Measurements from ENCODE around the gene AKAP6. TPM values are rescaled to one million over a fixed set of nuclear protein-coding genes. Genes with fewer than 3 reads are reported as not detected.

AKAP6 gene
- total and polyA plus RNA-seq, 2 experiments from 2014 or later = 0.38 to 0.42 TPM

DNA sequence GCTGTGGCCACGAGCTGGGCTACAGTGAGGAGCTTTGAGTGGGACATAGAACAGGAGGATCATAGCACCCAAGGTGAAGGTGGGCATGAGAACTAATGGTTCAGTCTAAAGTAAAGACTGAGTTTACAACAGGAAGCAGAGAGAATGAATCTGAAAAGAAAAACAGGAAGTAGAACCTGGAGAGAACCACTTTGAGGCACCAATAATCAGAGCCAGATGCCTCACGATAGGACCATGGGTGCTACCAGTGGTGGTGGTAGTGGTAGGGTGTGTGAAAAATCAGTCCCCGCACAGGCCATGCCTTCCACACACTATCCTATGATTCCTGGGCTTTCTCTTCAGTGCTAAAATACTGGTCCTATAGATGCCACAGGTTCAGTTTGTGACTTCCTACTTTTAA is 293.6 kb downstream of the AKAP6 start:
- Mint-ChIP-seq H3K4me3 (no peak overlapping the region), H3K9me3 (no peaks in the 10 kb centered on the region), H3K36me3 (ENCODE audit: low read depth) (no peaks in the 10 kb centered on the region), H3K4me1 (peaks cover 3% of the 10 kb centered on the region; the same call in 2 of the 3 replicates), H3K27ac (no peak overlapping the region), H3K27me3 (ENCODE audit: insufficient read depth, low read depth, poor library complexity) (peaks cover 3% of the 10 kb centered on the region)
- Histone ChIP-seq H3K27ac (ENCODE audit: low read depth) (no peak overlapping the region), H4K20me1 (replicated peaks; ENCODE audit: insufficient read depth) (no peaks in the 10 kb centered on the region), H2AFZ (no peak overlapping the region), H3K4me3 (no peak overlapping the region), H3K4me1 (ENCODE audit: insufficient read depth) (peaks cover 3% of the 10 kb centered on the region), H3F3A (replicated peaks; ENCODE audit: low read depth) (no peaks in the 10 kb centered on the region), H3K27me3 (ENCODE audit: insufficient read depth) (no peaks in the 10 kb centered on the region), H3K36me3 (ENCODE audit: insufficient read depth) (no peaks in the 10 kb centered on the region), H3K9me2 (ENCODE audit: insufficient read depth) (no peaks in the 10 kb centered on the region), H3K4me2 (no peak overlapping the region), H3K79me2 (replicated peaks; ENCODE audit: insufficient read depth) (no peaks in the 10 kb centered on the region)
- no peak for TF ChIP-seq EZH2 (IDR thresholded peaks at IDR 0.05; ENCODE audit: low read depth, unreplicated experiment)
- TF ChIP-seq CREB1 (CRISPR knock-in tag; IDR thresholded peaks at IDR 0.05; ENCODE audit: low read depth) = no peak
- no peak for ATAC-seq
- DNase-seq (ENCODE audit: low spot score) = no peak

DNA sequence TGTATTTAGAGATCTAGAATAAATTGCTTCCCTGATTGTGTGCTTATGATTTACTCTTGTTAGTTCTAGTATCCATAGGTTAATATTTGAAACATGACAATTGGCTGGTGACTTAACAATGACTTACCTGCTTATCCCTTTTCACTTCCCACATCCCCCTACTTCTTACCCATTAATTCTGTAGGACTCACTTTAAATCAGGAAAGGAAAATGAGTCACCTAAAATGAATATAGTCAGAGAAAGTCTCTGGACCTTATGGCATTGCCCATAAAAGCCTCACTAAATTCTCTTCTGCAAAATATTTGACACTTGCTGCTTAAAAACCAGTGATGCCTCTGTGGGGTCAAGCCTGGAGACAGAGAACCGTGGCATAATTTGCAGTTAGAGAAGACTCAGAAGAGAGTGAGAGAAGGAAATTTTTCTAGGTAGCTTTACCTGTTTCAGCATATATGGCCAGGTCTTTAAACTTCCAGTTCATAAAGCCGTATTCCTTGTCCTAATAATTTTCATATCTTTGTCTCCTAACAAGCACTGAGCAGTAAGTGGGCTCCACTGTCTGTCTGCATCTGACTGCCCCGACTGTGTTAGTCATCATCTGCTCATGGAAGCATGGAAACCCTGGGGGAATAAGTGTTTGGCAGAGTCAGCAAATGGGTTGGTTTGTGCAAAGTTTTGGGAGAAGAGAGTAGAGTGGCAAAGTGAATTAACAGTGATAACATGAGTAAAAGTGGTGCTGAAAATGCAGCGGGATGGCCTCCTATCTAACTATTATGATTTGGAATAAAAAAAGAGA is 294.4 kb downstream of the AKAP6 start:
- Histone ChIP-seq H3K27ac (ENCODE audit: low read depth) (no peak overlapping the region), H2AFZ (no peak overlapping the region), H3K9me2 (ENCODE audit: insufficient read depth) (no peaks in the 10 kb centered on the region), H4K20me1 (replicated peaks; ENCODE audit: insufficient read depth) (no peaks in the 10 kb centered on the region), H3K27me3 (ENCODE audit: insufficient read depth) (no peaks in the 10 kb centered on the region), H3K79me2 (replicated peaks; ENCODE audit: insufficient read depth) (no peaks in the 10 kb centered on the region), H3K4me1 (ENCODE audit: insufficient read depth) (peaks cover 10% of the 10 kb centered on the region), H3K4me2 (no peak overlapping the region), H3F3A (replicated peaks; ENCODE audit: low read depth) (no peaks in the 10 kb centered on the region), H3K36me3 (ENCODE audit: insufficient read depth) (no peaks in the 10 kb centered on the region), H3K4me3 (no peak overlapping the region)
- H3K4me1 Mint-ChIP-seq = peaks cover 10% of the 10 kb centered on the region
- H3K4me3 Mint-ChIP-seq = no peak overlapping the region
- H3K27me3 Mint-ChIP-seq (ENCODE audit: insufficient read depth, low read depth, poor library complexity) = peaks cover 3% of the 10 kb centered on the region
- H3K27ac Mint-ChIP-seq = no peak overlapping the region
- DNase-seq (ENCODE audit: low spot score) (no peak), ATAC-seq (no peak)
- H3K9me3 Mint-ChIP-seq = no peaks in the 10 kb centered on the region
- H3K36me3 Mint-ChIP-seq (ENCODE audit: low read depth) = no peaks in the 10 kb centered on the region
- no peak for TF ChIP-seq ZNF331 (CRISPR knock-in tag; IDR thresholded peaks at IDR 0.05; ENCODE audit: low read depth)
- no peak for TF ChIP-seq EZH2phosphoT487 (IDR thresholded peaks at IDR 0.05; ENCODE audit: unreplicated experiment)
- no peak for TF ChIP-seq NANOG (IDR thresholded peaks at IDR 0.05; ENCODE audit: borderline replicate concordance)
- TF ChIP-seq, protein P1, sequence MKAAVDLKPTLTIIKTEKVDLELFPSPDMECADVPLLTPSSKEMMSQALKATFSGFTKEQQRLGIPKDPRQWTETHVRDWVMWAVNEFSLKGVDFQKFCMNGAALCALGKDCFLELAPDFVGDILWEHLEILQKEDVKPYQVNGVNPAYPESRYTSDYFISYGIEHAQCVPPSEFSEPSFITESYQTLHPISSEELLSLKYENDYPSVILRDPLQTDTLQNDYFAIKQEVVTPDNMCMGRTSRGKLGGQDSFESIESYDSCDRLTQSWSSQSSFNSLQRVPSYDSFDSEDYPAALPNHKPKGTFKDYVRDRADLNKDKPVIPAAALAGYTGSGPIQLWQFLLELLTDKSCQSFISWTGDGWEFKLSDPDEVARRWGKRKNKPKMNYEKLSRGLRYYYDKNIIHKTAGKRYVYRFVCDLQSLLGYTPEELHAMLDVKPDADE (IDR thresholded peaks at IDR 0.05) = no peak
- TF ChIP-seq JUNB (IDR thresholded peaks at IDR 0.05; ENCODE audit: unreplicated experiment) = no peak
- no peak for TF ChIP-seq ZNF114 (CRISPR knock-in tag; IDR thresholded peaks at IDR 0.05)
- TF ChIP-seq, protein P2, sequence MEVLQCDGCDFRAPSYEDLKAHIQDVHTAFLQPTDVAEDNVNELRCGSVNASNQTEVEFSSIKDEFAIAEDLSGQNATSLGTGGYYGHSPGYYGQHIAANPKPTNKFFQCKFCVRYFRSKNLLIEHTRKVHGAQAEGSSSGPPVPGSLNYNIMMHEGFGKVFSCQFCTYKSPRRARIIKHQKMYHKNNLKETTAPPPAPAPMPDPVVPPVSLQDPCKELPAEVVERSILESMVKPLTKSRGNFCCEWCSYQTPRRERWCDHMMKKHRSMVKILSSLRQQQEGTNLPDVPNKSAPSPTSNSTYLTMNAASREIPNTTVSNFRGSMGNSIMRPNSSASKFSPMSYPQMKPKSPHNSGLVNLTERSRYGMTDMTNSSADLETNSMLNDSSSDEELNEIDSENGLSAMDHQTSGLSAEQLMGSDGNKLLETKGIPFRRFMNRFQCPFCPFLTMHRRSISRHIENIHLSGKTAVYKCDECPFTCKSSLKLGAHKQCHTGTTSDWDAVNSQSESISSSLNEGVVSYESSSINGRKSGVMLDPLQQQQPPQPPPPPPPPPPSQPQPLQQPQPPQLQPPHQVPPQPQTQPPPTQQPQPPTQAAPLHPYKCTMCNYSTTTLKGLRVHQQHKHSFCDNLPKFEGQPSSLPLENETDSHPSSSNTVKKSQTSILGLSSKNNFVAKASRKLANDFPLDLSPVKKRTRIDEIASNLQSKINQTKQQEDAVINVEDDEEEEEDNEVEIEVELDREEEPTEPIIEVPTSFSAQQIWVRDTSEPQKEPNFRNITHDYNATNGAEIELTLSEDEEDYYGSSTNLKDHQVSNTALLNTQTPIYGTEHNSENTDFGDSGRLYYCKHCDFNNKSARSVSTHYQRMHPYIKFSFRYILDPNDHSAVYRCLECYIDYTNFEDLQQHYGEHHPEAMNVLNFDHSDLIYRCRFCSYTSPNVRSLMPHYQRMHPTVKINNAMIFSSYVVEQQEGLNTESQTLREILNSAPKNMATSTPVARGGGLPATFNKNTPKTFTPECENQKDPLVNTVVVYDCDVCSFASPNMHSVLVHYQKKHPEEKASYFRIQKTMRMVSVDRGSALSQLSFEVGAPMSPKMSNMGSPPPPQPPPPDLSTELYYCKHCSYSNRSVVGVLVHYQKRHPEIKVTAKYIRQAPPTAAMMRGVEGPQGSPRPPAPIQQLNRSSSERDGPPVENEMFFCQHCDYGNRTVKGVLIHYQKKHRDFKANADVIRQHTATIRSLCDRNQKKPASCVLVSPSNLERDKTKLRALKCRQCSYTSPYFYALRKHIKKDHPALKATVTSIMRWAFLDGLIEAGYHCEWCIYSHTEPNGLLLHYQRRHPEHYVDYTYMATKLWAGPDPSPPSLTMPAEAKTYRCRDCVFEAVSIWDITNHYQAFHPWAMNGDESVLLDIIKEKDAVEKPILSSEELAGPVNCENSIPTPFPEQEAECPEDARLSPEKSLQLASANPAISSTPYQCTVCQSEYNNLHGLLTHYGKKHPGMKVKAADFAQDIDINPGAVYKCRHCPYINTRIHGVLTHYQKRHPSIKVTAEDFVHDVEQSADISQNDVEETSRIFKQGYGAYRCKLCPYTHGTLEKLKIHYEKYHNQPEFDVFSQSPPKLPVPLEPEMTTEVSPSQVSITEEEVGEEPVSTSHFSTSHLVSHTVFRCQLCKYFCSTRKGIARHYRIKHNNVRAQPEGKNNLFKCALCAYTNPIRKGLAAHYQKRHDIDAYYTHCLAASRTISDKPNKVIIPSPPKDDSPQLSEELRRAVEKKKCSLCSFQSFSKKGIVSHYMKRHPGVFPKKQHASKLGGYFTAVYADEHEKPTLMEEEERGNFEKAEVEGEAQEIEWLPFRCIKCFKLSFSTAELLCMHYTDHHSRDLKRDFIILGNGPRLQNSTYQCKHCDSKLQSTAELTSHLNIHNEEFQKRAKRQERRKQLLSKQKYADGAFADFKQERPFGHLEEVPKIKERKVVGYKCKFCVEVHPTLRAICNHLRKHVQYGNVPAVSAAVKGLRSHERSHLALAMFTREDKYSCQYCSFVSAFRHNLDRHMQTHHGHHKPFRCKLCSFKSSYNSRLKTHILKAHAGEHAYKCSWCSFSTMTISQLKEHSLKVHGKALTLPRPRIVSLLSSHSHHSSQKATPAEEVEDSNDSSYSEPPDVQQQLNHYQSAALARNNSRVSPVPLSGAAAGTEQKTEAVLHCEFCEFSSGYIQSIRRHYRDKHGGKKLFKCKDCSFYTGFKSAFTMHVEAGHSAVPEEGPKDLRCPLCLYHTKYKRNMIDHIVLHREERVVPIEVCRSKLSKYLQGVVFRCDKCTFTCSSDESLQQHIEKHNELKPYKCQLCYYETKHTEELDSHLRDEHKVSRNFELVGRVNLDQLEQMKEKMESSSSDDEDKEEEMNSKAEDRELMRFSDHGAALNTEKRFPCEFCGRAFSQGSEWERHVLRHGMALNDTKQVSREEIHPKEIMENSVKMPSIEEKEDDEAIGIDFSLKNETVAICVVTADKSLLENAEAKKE (CRISPR knock-in tag; IDR thresholded peaks at IDR 0.05) = no peak
- no peak for TF ChIP-seq EZH2 (IDR thresholded peaks at IDR 0.05; ENCODE audit: low read depth, unreplicated experiment)
- TF ChIP-seq, protein P3, sequence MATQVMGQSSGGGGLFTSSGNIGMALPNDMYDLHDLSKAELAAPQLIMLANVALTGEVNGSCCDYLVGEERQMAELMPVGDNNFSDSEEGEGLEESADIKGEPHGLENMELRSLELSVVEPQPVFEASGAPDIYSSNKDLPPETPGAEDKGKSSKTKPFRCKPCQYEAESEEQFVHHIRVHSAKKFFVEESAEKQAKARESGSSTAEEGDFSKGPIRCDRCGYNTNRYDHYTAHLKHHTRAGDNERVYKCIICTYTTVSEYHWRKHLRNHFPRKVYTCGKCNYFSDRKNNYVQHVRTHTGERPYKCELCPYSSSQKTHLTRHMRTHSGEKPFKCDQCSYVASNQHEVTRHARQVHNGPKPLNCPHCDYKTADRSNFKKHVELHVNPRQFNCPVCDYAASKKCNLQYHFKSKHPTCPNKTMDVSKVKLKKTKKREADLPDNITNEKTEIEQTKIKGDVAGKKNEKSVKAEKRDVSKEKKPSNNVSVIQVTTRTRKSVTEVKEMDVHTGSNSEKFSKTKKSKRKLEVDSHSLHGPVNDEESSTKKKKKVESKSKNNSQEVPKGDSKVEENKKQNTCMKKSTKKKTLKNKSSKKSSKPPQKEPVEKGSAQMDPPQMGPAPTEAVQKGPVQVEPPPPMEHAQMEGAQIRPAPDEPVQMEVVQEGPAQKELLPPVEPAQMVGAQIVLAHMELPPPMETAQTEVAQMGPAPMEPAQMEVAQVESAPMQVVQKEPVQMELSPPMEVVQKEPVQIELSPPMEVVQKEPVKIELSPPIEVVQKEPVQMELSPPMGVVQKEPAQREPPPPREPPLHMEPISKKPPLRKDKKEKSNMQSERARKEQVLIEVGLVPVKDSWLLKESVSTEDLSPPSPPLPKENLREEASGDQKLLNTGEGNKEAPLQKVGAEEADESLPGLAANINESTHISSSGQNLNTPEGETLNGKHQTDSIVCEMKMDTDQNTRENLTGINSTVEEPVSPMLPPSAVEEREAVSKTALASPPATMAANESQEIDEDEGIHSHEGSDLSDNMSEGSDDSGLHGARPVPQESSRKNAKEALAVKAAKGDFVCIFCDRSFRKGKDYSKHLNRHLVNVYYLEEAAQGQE (IDR thresholded peaks at IDR 0.05; ENCODE audit: unreplicated experiment) = no peak
- no peak for TF ChIP-seq POLR2AphosphoS5 (IDR thresholded peaks at IDR 0.05; ENCODE audit: low read depth)

Data from GM23338 (cell line).